Stimulated activated CD8-positive, alpha-beta memory T cell treated with anti-CD3 and anti-CD28 coated beads, Interleukin-4, amount 100 ng/mL, for 24 hours (primary cell): ENCODE measurements around the gene IFI27L1.

Experiments
- DNase-seq: peaks from one replicate; pipeline ENCODE4 v3.0.0-alpha.2; 2020; ENCODE audit warnings: low read depth

The IFI27L1 gene

DNA sequence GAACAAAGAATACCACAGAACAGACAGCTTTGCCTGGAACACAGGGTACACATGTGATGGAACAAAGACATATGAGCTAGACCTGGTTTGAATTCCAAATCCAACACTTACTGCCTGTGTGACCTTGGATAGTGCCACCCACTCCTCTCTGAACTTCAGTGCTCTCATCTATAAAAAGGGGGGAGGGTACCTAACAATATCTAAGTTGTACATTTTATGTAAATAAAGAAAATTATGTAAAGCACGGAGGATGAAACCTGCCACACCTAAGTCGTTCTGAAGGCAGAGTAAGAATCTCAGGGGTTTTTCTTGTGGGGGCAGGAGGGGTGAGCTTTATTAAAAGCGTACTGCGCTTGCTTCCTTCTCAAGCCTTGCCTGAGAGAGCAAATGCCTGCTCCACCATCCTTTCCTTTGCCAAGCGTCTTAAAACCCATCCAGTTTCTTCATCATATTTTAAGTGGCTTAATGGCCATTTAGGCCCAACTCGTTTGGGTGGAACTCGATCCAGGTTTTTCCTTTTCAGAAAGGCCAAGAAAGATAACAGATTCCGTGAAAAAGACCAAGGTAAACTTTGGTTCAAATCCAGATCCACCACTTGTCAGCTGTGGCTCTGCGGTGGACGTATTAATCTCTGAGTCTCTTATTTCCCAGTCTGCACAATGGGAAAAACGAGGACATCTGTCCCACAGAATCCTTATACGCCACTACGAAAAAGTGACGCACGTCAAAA lies 1.1 kb upstream of the IFI27L1 start:
- no peak for DNase-seq

DNA sequence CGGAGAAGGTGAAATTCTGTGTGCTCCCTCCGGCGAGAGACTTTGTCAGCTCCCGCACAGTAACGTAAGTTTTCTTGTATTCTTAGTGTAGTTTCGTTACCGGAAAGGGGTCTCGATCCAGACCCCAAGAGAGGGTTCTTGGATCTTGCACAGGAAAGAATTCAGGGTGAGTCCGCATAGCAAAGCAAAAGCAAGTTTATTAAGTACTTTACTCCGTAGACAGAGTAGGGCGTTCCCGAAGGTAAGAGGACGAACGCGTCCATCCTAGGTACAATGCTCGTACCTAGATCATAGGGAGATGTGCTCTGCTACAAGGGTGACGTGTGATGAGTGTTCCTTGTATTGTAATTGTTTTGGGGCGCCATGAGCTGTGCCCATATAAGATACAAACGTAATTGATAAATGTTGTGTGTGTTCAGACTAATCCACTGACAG lies 293 bp downstream of the IFI27L1 start:
- DNase-seq, result no peak

DNA sequence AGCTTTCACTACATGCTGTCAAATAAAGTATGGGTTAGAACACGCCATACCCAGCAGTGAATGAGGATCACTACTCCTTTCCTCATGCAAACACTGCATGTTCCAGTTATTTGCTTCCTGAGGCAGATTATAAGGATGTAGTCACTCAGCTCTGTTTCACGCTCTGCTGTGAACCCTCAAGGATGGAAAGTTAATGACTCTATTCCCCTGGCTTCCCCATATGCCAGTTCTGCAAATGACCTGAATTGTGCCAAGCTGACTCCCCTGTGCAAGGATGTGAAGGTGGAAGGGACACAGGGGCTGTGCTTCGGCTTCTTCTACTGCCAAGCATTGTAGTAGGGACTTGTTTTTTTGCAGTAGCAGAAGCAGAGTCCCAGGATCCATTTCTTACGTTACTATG lies 6.8 kb downstream of the IFI27L1 start:
- DNase-seq, result no peak

DNA sequence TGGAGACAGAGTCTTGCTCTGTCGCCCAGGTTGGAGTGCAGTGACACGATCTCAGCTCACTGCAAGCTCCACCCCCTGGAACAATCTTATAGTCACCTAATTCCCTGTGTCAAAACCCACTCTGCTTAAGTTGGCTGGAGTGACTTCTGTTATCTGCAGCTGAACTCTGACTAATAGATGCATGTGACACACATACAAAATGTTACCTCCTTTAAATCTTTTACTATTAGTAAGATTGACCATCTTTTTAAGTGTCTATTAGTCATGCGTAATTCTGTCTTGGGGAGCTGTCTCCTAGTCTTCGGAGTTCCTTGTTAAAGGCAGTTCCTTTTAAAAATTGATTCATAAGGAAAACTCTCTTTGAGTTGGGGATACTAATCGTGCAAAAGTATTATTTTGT lies 7.4 kb downstream of the IFI27L1 start:
- DNase-seq, result no peak

DNA sequence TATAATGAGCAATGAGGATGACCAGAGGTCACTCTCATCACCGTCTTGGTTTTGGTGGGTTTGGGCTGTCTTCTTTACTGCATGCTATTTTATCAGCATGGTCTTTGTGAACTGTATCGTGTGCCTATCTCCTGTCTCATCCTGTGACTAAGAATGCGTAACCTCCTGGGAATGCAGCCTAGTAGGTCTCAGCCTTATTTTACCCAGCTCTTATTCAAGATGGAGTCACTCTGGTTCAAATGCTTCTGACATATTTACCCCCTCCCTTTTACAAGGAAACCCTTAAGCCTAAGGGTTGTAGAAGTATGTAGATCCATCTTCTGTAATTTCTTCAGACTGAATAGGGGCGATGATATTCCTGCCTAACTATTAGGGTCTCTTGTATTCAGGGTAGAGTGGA lies 8.4 kb downstream of the IFI27L1 start:
- no peak for DNase-seq

DNA sequence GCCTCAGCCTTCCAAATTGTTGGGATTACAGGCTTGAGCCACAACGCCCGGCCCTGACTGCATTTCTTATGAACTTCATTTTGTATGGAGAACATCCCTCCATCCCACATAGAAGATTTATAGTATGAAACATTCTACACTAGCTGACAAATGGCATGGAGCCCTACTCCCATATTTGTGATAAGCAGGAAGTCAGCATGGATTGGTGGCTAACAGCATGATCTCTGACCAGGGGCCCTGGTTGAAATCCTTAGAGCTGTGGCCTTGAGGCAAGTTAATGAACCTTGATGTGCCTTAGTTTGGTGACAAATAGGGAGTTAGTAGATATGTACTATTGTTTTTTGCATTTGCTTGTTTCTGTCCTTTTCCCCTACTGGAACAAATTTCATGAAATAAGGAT lies 12.3 kb downstream of the IFI27L1 start:
- no peak for DNase-seq

DNA sequence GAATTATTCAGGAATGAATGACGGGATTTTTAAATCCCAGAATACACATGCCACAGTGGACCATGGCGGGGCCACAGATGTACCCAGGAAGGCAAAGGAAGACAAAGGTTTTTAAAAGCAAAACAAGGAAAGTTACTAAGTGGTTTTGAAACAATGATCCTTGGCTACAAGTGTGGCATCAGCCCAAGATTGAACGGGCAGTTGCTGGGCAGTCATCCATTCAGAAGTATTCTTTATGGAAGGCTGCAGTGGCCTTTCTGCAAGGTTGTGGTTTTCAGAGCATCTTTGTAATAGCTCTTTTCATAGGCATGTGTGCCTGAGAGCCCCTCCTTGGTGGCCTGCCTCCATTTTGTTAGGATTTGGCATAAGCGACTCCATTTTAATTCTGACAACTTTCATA lies 16.0 kb downstream of the IFI27L1 start:
- DNase-seq, result no peak

DNA sequence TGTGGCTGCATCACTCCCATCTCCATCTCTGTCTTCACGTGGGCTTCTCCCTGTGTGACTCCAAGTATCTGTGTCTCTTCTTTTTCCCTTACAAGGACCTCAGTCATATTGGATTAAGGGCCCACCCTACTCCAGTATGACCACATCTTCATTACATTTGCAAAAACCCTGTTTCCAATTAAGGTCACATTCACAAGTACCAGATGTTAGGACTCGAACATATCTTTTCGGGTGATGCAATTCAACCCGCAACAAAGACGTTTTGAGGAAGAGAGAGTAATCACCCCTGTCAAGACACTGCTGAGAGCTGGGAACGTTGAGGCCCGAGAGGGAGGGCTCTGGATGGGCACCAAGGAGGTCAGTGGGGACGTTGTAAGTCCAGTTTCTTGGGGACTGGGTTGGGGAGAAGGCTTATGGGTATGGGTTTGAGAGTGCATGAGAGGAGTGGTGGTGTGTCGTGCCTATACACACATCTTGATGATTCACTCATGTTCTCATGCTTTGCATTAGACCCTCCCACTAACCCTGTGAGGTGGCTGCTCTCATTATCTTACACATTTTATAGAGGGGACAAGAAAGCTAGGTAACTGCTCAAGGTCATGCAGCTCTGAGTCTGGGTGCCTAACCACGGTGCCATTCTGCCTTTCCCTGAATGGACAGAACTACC lies 17.3 kb downstream of the IFI27L1 start:
- no peak for DNase-seq

DNA sequence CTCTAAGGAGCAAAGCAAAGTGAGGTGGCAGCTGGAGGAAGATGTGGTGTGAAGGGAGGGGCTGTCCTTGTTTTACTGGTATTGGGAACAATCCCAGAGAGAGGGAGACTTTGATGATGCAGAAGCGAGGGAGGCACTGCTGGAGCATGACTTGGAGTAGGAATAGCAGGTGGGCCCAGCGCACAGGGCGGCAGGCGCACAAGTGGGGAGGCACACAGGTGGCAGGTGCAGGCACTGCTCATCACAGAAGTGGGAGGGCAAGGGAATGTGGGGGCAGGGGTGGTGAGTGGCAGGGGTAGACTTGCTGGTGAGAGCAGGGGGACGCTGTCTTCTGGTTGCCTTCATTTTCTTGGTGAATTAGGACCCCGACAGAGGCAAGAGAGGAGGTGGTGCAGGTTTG lies 17.9 kb downstream of the IFI27L1 start:
- no peak for DNase-seq

DNA sequence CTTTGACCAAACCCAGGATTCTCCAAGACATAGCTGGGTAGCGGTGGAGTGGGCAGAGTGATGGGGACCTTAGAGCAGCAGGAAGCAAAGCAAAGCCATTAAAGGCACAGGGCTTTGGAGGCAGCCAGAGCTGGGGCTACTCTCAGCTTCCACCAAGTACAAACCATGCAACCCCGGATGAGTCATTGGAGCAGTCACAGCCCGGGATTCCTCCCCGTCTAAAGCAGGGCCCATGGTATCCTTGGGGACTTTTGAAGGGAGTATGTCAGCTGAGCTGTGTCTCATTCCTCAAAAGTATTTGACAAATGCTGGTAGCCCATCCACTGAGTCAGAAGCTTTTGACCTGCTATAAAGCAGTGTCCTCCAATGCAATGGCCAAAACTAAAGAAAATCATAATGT lies 19.7 kb downstream of the IFI27L1 start:
- no peak for DNase-seq

DNA sequence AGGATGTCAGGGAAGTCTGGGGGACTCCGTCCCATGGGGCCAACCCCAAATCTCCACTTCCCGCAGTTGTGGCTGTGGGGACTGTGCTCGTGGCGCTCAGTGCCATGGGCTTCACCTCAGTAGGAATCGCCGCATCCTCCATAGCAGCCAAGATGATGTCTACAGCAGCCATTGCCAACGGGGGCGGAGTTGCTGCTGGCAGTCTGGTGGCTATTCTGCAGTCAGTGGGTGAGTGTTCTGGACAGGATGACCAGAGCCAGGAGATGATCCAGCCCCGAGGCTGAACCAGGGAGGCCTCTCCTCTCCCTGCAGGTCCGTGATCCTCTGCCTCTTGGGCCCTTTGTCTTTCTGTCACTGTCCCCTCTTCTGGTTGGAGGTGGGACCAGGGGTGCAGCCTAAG lies 20.6 kb downstream of the IFI27L1 start:
- no peak for DNase-seq

DNA sequence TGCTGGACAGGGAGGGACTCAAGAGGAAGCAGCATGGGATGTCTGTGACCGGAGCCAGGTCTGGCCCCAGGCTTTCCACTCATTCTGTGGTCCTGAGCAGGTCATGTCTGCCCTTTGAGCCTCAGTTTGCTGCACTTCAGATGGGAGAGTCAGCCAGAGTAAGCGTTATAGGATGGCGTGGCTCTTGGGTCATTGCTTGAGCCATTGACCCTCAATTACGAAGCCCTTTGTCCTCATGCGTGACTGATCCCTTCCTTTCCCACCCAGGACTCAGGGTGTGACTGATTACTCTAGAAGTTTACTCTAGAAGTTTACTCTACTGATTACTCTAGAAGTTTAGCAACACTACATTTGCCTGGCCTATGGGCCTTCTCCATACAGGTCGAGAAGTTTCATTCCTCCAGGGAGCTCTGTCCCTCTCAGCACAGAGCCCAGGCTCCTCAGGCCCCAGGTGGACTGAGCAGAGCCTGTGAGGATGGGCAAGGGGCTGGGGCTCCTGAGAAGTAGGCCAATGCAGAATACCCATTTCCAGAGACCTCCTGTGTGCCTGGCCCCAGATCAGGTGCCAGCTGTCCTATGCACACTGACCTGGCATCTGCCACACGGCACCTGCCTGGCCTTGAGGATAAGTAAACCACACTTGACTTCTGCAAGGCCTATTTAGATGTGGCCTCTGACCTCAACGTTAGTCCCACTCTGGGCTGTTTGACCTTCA lies 21.8 kb downstream of the IFI27L1 start:
- DNase-seq, result no peak

DNA sequence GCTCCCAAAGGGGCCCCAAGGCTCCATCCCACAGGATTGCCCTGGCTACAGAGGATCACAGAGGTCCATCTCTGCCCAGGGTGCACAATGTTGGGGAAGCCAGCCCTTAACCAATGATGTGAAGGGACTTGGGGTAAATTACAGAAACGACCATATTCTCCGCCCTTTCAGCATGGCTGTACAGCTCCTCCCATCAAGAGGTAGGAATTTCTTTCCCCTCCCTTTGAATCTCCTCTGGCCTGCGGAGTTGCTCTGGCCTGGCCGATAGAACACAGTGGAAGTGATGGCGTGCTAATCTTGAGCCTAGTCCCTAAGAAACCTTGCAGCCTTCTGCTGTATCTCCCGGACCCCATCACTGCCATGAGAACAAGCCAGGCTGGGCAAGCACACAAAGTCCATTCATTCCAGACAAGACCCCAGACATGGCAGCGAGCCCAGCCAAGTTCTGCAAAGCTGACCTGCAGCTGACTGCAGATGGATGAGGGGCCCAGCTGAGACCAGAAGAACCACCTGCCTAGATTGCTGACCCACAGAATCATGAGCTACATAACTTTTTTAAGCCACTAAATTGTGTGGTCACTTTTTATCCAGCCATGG lies 22.5 kb downstream of the IFI27L1 start:
- no peak for DNase-seq

DNA sequence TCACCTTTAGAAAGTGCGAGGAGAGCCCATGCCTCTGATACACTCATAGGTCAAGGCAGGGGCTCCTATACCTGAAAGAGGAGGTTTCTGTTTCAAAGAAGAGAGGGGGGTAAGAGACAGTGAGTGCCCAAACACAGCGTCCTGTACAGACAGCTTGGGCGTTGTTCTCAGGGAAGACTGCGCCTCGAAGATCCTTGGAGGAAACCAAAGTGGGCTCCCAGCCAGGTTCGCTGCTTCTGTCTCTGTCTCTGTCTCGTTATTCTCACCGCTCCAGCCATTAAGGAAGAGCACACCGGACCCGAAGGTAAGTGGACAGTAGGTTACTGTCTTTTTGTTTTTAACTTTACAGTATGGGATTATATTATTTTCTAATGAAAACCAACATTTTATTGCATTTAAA lies 23.6 kb downstream of the IFI27L1 start:
- no peak for DNase-seq

DNA sequence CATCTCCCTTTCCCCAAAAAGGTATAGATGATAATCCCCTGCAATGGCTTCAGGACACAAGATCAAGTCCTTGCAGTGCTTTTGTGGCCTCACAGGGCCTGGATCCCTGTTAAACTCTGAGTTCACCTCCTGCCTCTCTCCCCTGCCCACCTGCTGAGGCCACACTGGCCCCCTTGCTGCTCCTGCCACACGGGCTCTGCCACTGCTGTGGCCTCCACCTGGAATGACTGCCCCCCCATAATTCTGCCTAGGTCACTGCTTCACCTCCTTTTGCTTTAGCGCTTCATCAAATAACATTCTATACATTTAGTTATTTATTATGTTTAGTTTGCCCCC lies 28.8 kb downstream of the IFI27L1 start:
- no peak for DNase-seq

DNA sequence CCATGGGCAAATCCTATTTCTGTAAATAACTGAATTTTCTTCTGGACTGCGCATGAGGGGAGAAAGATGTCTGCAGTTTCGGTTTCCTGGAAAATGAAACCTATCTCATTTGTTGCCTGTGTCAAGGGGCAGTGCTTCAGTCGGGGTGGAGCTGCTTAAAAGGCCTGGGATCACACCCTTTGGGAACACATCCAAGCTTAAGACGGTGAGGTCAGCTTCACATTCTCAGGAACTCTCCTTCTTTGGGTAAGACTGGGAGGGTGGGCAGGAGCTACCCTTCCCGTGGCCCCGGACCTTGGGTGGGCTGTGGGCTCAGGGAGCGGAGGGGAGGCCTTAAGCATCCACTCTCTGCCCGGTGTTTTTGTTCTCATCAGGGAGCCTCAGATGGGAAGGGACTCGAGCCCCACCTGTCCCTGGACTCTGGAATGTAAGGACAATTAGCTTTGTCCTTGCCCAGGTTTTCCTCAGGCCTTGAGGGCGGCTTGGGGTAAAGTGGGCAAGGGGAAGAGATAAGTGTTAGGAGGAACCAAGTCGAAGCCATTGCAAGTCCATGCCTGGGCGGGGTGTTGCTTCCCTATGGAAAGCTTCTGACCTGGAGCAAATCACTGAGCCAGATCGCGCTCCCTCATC lies 29.6 kb downstream of the IFI27L1 start, which contains the start of gene IFI27:
Gene IFI27, plus strand, starts transcription at position 185 of the 630 bp plus-strand sequence.
- DNase-seq, result no peak

DNA sequence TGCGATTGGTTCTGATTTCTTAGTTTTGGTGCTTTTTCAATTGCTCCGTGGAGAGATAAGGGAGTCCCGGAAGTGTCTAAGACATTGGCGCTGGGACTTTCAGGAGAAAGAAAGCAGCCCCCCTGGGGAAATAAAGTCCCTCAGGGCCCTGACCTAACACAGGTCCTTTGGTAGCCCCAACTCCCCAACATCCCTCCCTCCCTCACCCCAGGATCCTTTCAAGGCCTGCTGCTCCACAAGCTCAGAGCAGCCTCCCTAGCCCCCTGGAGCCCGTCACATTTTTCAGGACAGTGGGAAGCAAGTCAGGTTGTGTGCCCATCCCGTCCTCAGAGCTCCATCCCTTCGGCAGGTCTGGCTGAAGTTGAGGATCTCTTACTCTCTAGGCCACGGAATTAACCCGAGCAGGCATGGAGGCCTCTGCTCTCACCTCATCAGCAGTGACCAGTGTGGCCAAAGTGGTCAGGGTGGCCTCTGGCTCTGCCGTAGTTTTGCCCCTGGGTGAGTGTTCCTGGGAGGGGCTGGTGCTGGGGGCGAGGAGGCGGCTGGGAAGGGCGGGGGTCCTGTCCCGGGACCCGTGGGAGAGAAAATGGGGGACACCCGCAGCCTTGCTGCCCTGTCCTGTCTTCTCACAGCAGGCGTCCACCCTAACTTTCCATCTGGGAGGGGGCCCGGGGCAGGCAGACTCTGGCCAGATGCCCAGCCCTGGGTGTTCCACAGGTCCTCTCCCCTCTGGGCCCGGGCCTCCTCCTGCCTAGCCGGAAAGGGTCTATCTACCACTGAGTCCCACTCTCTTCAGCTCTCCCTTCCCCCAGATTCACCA lies 30.4 kb downstream of the IFI27L1 start:
- DNase-seq, result no peak

DNA sequence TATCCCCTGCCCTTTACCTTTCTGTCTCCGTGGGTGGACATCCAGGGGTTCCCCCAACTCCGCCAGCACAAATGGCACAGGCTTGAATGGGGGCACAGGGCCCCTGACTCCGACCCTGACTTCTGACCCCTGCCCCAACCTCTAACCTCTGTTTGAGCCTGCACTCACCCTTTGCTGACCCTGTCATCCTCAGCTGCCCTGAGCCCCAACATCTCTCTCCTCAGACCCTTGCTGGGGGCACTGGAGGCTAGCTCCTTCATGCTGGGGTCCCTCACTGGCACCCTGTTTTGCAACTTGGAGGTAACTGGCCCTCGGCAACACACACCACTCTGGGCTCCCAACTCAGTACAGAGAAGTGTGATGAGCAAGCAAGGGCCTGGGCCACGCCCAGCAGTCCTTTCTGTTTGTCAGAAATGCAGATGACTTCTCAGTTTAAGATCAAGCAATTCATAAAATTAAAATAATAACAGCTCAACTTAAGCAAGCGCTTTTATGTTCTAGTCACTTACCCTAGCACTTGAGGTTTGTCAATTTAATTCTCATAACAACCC lies 31.5 kb downstream of the IFI27L1 start:
- no peak for DNase-seq

DNA sequence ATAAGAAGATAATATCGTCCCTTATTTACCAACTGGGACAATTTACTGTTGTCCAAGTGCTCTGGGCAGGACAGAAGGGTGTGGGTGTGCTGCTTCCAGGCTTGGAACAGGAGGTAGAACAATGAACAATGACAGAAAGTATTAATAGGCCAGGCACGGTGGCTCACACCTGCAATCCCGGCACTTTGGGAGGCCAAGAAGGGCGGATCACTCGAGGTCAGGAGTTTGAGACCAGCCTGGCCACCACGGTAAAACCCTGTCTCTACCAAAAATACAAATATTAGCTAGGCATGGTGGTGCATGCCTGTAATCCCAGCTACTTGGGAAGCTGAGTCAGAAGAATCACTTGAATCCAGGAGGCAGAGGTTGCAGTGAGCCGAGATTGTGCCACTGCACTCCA lies 32.0 kb downstream of the IFI27L1 start:
- no peak for DNase-seq

DNA sequence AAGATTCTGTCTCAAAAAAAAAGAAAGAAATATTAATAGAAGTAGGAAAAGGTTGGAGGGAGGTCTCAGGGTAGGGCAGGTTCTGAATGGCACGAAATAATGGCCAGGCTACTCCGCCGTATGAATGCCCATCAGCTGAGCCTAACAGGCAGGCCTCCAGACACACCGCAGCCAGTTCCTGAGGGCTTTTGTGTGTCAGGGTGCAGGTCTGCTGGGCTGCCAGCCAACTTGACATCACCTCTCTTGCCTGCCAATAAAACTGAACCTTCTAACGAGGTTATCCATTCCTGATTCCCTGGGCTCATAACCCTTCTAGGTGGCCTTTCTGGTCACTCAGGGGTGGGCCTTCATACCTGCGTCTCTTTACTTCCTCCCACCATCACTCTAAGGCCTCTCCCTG lies 32.4 kb downstream of the IFI27L1 start:
- DNase-seq, result no peak

DNA sequence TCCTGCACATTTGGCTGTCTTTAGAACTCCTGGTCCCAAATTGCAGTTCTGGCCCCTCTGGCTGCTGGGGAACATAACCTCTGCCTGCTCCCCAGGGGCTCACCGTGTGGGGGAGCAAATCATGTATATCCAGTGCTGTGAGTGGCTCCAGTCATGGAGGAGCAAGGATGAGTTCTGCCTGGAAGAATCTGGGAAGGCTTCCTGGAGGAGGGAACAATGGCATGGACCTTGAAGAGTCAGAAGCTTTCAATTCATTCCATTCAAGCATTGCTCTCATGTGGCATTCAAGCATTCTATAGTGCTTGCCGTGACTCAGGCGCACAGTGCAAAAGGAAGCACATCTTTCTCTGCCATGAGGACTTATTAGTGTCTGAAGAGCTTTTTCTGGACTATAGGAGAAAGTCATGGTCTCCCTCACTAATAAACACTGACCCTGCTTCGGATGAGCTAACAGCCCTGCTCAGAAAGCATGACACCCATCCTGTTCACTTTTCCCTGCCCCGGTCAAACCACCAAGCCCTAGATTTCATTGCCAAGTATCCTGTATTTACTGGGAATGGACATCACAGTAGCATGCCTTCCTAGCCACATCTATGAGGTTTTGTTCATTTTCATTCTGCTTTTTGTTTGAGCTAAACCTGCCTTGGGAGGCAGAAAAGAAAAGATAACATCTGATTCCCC lies 32.9 kb downstream of the IFI27L1 start:
- DNase-seq, result no peak
